GM18499 (cell line): Measurements from ENCODE around the gene SPATA32.

ENCODE experiments used
- ATAC-seq: cut with Tn5 transposase; IDR thresholded peaks from one replicate; pipeline ENCODE4 v1.9.1; 2021; ENCODE audit warnings: moderate number of reproducible peaks; ENCODE audit not compliant: insufficient read depth, unreplicated experiment

Gene SPATA32

GRCh38 chr17:45248132-45248957 is 13.5 kb downstream of the SPATA32 start:
- ATAC-seq: no peak

- ATAC-seq: no peak
These were observed 14.3 kb downstream of the SPATA32 start for GRCh38 chr17:45247429-45248131.

- no peak for ATAC-seq
These were observed 14.9 kb downstream of the SPATA32 start for GRCh38 chr17:45246861-45247428.

GRCh38 chr17:45246338-45246737 is 15.6 kb downstream of the SPATA32 start:
- no peak for ATAC-seq

- ATAC-seq: no peak
These were observed 16.9 kb downstream of the SPATA32 start for GRCh38 chr17:45244725-45245656.

GRCh38 chr17:45243750-45244149 is 18.1 kb downstream of the SPATA32 start:
- no peak for ATAC-seq

GRCh38 chr17:45242029-45242414 is 19.9 kb downstream of the SPATA32 start:
- ATAC-seq: no peak

GRCh38 chr17:45241328-45242028 is 20.4 kb downstream of the SPATA32 start:
- ATAC-seq: no peak

GRCh38 chr17:45240905-45241327 is 21.0 kb downstream of the SPATA32 start:
- ATAC-seq: no peak

GRCh38 chr17:45238155-45238774 is 23.6 kb downstream of the SPATA32 start:
- ATAC-seq: no peak

GRCh38 chr17:45237686-45238085 is 24.2 kb downstream of the SPATA32 start:
- no peak for ATAC-seq

GRCh38 chr17:45236282-45236606 is 25.6 kb downstream of the SPATA32 start:
- ATAC-seq: no peak

- no peak for ATAC-seq
These were observed 26.2 kb downstream of the SPATA32 start for GRCh38 chr17:45235416-45236281.

GRCh38 chr17:45234641-45235415 is 27.1 kb downstream of the SPATA32 start:
- ATAC-seq: no peak

- no peak for ATAC-seq
These were observed 28.4 kb downstream of the SPATA32 start for GRCh38 chr17:45233423-45233924.

- no peak for ATAC-seq
These were observed 29.1 kb downstream of the SPATA32 start for GRCh38 chr17:45232514-45233422.
